MCF 10A (cell line): ENCODE data around the gene BICD2. TPM values are rescaled to one million over a fixed set of nuclear protein-coding genes. Genes with fewer than 3 reads are reported as not detected.
A peak's percentile ranks its signal among the peaks of the same experiment; 100 is the strongest.

Experiments used
- BruUV-seq: library from RNA; stranded (reverse); fragments of 400-500 nt; replicated peaks from 2 replicates; lab custom pipeline; 2021; lab: Mats Ljungman, UMichigan
- CTCF ChIA-PET: fragments of 300-600 bp; sonication (Branson Sonifier 250); formaldehyde crosslinking; extraction: SDS; loops from one replicate; lab custom pipeline; 2021; ENCODE audit warnings: antibody characterized with exemption, inconsistent platforms; lab: Yijun Ruan, JAX
- POLR2A ChIA-PET: fragments of 300-600, 350-650 bp; sonication (Branson Sonifier 250); formaldehyde crosslinking; extraction: SDS; loops from one replicate; lab custom pipeline; 2020; ENCODE audit warnings: antibody characterized with exemption, inconsistent platforms; lab: Yijun Ruan, JAX
- DNase-seq: peaks from one replicate; pipeline ENCODE4 v3.0.0-alpha.2; 2018; ENCODE audit not compliant: unreplicated experiment
- H3K27ac Mint-ChIP-seq: one replicate; pipeline ENCODE4 v1.8.0; 2022; ENCODE audit warnings: mild to moderate bottlenecking, low read depth, mixed read lengths; ENCODE audit not compliant: unreplicated experiment
- H3K27me3 Mint-ChIP-seq: one replicate; pipeline ENCODE4 v1.8.0; 2022; ENCODE audit warnings: mixed read lengths; ENCODE audit not compliant: insufficient read depth, unreplicated experiment
- H3K36me3 Mint-ChIP-seq: one replicate; pipeline ENCODE4 v1.8.0; 2022; ENCODE audit warnings: mild to moderate bottlenecking, moderate library complexity, mixed read lengths; ENCODE audit not compliant: insufficient read depth, unreplicated experiment
- H3K4me1 Mint-ChIP-seq: one replicate; pipeline ENCODE4 v1.8.0; 2022; ENCODE audit warnings: mixed read lengths; ENCODE audit not compliant: insufficient read depth, unreplicated experiment
- H3K4me3 Mint-ChIP-seq: one replicate; pipeline ENCODE4 v1.8.0; 2022; ENCODE audit warnings: mild to moderate bottlenecking, moderate library complexity, mixed read lengths; ENCODE audit not compliant: unreplicated experiment
- H3K9me3 Mint-ChIP-seq: one replicate; pipeline ENCODE4 v1.8.0; 2022; ENCODE audit warnings: mixed read lengths; ENCODE audit not compliant: unreplicated experiment
- CTCF ChIP-seq: fragments of 200-600 bp; IDR thresholded peaks from one replicate; pipeline ENCODE4 v1.8.0; 2022; ENCODE audit warnings: antibody characterized with exemption, mild to moderate bottlenecking; ENCODE audit not compliant: unreplicated experiment
- intact Hi-C: fragments of 100-400 bp; cut with micrococcal nuclease; formaldehyde crosslinking; loops from 2 replicates; pipeline ENCODE4 v1.14.1; 2022
- total RNA-seq: library from RNA; stranded (reverse); gene quantifications from 2 replicates; pipeline ENCODE4 v1.2.3, GENCODE V29; 2022

BICD2 gene
- total RNA-seq, 1 experiment from 2014 or later: 23.5 TPM

GRCh38 chr9:92669890-92670708 is 94.5 kb downstream of the BICD2 start, which contains the start of gene IPPK:
TSS of gene IPPK (minus strand) at chr9:92670131. CDS start at chr9:92669988, 143 bp downstream.
- H3K36me3 Mint-ChIP-seq: peaks cover 18% of the 10 kb centered on the region
- peak; percentile 99 for DNase-seq
- peaks cover 10% of the 10 kb centered on the region for H3K4me1 Mint-ChIP-seq
- CTCF ChIA-PET: interaction anchor here (0.6 to 2.1 kb wide), 7 partner anchors 14 to 533 kb away, joined by 3 to 8 read pairs (median 4); no protein-coding TSS in a partner anchor
- peak within 1 kb of the TSS; percentile 69 for H3K27ac Mint-ChIP-seq
- H3K27me3 Mint-ChIP-seq: no peaks in the 10 kb centered on the region
- H3K9me3 Mint-ChIP-seq: no peaks in the 10 kb centered on the region
- intact Hi-C loops: loop anchor here (1.0 to 10.0 kb wide), 3 partner anchors 9 to 95 kb away; partner anchors contain the start of gene BICD2
- no peak for TF ChIP-seq CTCF
- H3K4me3 Mint-ChIP-seq: peak within 1 kb of the TSS; percentile 74
- BruUV-seq: no TSS peak
- POLR2A ChIA-PET: interaction anchor here (0.6 to 4.4 kb wide), 33 partner anchors 10 to 555 kb away, joined by 3 to 68 read pairs (median 4); partner anchors contain the start of genes BICD2, CARD19, CENPP and IARS1

- no peak for TF ChIP-seq CTCF
- H3K9me3 Mint-ChIP-seq: no peaks in the 10 kb centered on the region
- intact Hi-C loops: loop anchor here (1.0 kb wide), 1 partner anchor 8 kb away; no protein-coding TSS in a partner anchor
- no peak for DNase-seq
- POLR2A ChIA-PET: interaction anchor here (0.6 to 4.4 kb wide), 23 partner anchors 10 to 426 kb away, joined by 3 to 68 read pairs (median 5); partner anchors contain the start of genes BICD2, CARD19, CENPP and IARS1
- peaks cover 18% of the 10 kb centered on the region for H3K36me3 Mint-ChIP-seq
- no TSS peak for BruUV-seq
- H3K4me1 Mint-ChIP-seq: peaks cover 16% of the 10 kb centered on the region
- peak overlapping the region; percentile 69 for H3K27ac Mint-ChIP-seq
- H3K27me3 Mint-ChIP-seq: no peaks in the 10 kb centered on the region
- CTCF ChIA-PET: no interaction called here
- peak overlapping the region; percentile 74 for H3K4me3 Mint-ChIP-seq
These were observed 95.1 kb downstream of the BICD2 start for GRCh38 chr9:92669527-92669889.

- TSS peak; percentile 59 for BruUV-seq
- TF ChIP-seq CTCF: no peak
- Mint-ChIP-seq H3K4me1 (peaks cover 16% of the 10 kb centered on the region), H3K36me3 (peaks cover 18% of the 10 kb centered on the region), H3K4me3 (peak overlapping the region; percentile 74), H3K27ac (peak overlapping the region; percentile 69), H3K27me3 (no peaks in the 10 kb centered on the region), H3K9me3 (no peaks in the 10 kb centered on the region)
- intact Hi-C loops: loop anchor here (1.0 kb wide), 1 partner anchor 8 kb away; no protein-coding TSS in a partner anchor
- ChIA-PET POLR2A (interaction anchor here (0.6 to 1.7 kb wide), 7 partner anchors 10 to 341 kb away, joined by 3 to 15 read pairs (median 4); no protein-coding TSS in a partner anchor), CTCF (interaction anchor here (0.6 to 1.2 kb wide), 4 partner anchors 9 to 39 kb away, joined by 3 read pairs; no protein-coding TSS in a partner anchor)
- DNase-seq: peak; percentile 71
These were observed 95.7 kb downstream of the BICD2 start for GRCh38 chr9:92668746-92669526.
